GM21360 (cell line): ENCODE measurements around the gene TNFSF10.
"Not testable (repeated sequence)": the region's sequence is repeated elsewhere in the genome, so short reads cannot be mapped to it uniquely, and the experiment has no call there.

ENCODE experiments used
- ATAC-seq: cut with Tn5 transposase; IDR thresholded peaks from one replicate; pipeline ENCODE4 v1.9.1; 2021; ENCODE audit warnings: mild to moderate bottlenecking, moderate library complexity; ENCODE audit not compliant: unreplicated experiment

Gene TNFSF10

DNA sequence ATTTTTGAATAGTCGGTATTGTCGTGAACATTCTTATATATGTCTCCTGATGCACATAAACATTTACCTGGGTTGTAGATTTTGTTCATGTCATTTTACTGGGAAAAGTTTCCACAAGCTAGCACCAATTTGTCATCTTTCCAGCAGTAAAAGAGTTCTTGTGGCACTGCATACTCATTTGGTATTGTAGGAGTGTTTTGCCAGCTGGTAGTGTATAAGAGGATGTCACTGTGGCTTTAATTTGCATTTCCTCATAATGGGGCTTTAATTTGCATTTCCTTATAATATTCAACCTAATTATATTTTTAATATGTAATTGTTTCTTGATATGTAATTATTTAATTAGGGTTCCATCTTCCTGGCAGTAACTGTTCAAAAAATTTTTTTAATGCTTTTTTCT is 21.2 kb upstream of the TNFSF10 start:
- ATAC-seq, result no peak

DNA sequence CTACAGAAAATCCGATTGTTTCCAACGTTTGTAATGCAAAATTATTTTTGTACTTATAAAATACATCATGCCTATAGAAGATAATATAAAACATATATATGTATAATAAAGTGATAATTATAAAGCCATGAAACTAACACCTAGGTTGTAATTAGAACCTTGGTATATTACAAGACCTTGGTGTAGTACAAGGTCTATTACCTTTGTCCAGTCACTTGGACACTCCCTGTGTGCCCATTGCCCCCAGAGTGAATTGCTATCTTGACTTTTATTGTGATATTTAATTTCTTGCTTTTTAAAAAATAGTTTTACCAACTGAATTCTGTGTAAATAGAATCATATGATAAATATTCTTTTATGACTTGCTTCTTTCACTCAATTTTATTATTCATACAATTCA is 20.7 kb upstream of the TNFSF10 start:
- no peak for ATAC-seq

GRCh38 chr3:172543419-172543818 is 20.2 kb upstream of the TNFSF10 start:
- ATAC-seq, result no peak

- ATAC-seq, result no peak
These were observed 19.8 kb upstream of the TNFSF10 start for GRCh38 chr3:172542999-172543398.

GRCh38 chr3:172541945-172542488 is 18.8 kb upstream of the TNFSF10 start:
- no peak for ATAC-seq

GRCh38 chr3:172540049-172540448 is 16.8 kb upstream of the TNFSF10 start:
- ATAC-seq, result no peak

DNA sequence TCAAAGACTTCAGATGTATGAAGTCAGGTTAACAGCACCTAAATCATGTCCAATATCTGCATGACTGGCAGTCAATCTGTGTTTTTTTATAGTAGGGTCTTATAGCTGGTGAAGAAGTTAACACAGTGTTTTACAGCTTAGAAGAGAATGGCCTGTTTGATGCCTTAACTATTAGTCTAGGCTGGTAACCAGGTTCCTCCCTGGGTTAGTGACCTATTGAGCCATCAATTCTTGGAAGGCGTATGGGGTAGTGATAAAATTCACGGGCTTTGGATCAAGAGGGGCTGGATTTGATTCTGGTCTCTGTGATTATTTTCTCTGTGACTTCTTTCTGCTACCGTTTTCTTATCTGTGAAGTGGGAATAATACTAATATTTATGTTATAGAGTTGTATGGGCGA is 16.0 kb upstream of the TNFSF10 start:
- ATAC-seq, result no peak

DNA sequence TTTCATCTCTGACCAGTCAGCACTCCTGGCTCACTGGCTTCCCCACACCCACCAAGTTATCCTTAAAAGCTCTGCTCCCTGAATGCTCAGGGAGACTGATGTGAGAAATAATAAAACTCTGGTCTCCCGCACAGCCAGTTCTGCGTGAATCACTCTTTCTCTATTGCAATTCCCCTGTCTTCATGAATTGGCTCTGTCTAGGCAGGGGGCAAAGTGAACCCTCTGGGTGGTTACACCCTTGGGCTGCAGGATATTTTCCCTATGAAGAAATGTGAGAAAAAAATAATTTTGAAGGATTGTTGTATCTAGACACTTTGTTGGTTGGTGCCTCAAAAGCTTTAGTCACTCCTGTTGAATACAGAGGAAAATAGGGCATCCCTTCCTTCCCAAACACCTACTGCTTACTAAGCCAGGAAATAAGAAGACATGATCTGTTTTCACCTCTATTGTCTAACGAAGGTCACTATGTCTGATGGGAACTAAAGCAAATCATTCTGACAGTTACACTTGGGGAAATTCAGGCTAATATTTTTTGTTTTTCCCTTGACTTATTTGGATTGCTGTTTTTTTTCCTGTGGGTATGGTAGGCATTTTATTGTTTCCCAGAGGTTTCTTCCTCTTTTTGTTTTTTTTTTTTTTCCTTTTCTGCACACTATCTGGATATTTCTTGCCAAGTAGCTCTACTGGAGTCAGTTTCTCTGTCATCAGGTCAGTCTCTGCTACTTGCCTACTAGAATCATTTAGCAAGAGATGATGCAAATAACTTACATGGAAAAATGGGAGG is 15.3 kb upstream of the TNFSF10 start:
- ATAC-seq, result no peak

DNA sequence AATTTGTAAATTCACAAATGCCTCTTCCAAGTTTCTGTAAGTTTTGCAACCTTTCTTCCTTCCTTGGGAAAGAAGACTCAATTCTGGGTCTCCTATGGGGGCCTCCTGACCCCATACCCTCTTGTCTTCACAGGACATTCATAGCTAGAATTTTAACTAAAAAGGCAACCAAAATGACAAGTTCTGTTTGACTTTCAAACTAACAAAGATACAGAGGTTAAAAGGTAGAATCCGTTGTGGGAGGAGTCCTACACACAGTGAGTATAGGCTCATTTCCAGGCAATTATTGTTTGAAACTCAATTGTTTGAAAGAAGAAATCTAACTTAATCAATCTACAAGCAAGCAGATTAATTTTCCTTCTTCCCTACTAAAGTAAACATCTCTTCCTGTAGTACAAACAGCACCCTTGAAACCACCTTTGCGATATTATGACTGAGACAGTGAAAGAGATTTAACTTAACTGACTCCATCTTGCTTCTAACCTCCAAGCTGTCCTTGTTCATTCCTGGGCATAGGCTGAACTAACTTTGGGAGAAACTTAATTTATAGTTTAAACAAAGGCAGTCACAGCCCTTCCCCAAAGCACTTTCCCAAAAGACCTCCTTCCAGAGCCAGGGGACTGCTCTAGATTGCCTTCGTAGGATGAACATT is 14.4 kb upstream of the TNFSF10 start:
- ATAC-seq, result no peak

- ATAC-seq, result no peak
These were observed 13.8 kb upstream of the TNFSF10 start for GRCh38 chr3:172536993-172537419.

- no peak for ATAC-seq
These were observed 13.3 kb upstream of the TNFSF10 start for GRCh38 chr3:172536505-172536904.

GRCh38 chr3:172530566-172530965 is 7.3 kb upstream of the TNFSF10 start:
- no peak for ATAC-seq

DNA sequence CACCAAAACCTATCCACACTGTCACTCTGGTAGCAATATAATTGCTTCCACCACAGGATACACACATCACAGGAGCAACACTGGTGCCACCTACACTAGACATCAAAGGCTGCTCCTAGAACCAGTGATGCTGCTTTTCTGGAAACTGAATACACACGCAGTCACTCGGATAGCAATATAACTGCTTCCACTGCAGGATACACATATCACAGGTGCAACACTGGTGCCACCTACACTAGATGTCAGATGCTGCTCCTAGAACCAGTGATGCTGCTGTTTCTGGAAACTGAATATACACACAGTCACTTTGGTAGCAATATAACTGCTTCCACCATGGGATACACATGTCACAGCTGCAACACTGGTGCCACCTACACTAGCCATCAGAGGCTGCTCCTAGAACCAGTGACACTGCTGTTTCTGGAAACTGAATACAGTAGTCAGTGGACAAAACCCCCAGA is 6.9 kb upstream of the TNFSF10 start:
- no peak for ATAC-seq

DNA sequence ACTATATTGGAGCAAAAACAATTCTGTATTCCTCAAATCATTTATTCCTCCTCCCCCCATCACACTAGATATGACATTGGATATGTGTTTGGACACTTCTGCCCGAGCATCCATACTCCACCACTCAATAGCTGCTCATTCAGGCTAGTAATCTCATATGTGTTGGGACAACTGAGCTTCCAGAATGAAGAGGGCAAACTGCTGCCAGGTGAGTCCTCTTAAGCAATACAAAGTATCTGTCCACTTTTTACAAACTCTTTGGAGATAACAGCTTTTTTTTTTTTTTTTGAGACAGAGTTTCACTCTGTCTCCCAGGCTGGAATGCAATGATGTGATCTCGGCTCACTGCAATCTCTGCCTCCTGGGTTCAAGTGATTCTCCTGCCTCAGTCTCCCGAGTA is 5.4 kb upstream of the TNFSF10 start:
- no peak for ATAC-seq

DNA sequence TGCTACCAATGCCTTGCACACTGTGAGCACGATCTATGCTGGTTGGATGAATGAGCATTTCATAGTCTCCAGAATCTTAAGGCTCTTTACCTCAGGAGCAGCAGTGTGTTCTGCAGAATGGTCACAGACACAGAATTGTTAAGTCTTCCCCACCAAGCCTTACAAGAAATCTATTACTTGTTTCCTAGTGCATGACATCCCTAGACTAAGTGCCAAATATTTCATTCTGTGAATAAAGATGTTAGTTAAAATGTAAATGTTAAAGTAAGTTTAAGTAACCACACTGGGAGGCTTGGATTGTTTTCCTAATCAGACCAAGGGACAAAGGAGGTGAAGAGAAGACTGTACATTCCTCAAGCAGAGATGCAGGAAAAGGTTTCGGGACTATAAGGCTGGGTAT is 4.1 kb upstream of the TNFSF10 start:
- no peak for ATAC-seq

DNA sequence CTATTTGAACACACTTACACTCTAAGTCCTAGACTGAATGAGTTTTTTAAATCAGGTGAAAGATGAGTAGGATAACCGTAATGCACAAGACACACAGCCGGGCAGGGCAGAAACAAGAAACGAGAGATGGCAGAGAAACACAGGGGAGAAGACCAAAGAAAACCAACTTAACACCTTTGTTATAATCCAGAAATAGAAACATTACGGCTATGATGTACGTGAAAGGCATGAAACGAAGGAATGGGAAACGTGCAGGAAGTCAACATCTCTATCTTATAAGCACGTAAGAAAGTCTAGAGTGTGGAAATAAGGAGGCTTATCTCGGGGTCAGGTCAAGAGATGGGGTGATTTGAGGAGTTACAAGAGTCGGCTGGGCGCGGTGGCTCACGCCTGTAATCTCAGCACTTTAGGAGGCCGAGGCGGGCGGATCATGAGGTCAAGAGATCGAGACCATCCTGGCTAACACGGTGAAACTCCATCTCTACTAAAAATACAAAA is 1.9 kb upstream of the TNFSF10 start:
- ATAC-seq, result no peak

DNA sequence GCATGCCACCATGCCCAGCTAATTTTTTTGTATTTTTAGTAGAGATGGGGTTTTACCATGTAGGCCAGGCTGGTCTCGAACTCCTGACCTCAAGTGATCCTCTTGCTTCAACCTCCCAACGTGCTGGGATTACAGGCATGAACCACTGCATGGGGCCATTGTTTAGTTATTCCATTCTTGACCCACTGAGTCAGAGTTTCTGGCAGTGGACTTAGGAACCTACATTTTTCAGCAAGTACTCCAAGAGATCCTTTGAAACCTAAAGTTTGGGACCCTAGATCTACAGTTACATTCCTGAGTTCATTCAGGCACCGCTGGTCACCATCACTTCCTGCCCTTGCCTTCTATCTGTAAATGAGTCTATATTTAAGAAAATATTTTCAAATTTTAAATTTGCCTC is 1.4 kb upstream of the TNFSF10 start:
- no peak for ATAC-seq

DNA sequence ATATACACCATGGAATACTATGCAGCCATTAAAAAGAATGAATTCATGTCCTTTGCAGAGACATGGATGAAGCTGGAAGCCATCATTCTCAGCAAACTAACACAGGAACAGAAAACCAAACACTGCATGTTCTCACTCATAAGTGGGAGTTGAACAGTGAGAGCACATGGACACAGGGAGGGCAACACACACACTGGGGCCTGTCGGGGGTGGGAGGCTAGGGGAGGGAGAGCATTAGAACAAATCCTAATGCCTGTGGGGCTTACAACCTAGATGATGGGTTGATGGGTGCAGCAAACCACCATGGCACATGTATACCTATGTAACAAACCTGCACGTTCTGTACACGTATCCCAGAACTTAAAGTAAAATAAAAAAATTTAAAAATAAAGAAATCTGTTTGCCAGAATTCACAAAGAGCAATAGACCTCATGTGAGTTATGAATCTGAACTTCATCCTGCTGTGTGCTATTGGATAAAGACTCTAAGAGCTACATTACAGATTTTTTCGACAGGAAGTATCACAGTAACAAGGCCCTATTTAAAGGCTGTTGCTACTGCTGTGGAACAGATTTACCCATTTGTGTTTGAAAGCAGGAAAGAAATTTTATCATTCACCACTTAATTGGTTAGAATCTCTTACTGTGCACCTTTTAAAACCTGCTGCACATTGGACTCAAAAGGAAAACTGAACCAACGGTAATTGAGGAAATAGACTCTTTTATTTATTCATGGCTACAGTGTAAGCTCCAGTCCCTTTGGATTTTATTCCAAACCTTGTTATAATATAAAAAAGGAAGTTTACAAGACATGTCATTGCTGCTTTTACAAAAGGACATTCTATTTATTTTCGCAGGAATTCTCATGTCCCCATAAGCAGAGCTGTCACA is 1.1 kb downstream of the TNFSF10 start:
- not testable (repeated sequence) for ATAC-seq

- ATAC-seq, result peak; percentile 49
These were observed 2.9 kb downstream of the TNFSF10 start for GRCh38 chr3:172520301-172520831.

DNA sequence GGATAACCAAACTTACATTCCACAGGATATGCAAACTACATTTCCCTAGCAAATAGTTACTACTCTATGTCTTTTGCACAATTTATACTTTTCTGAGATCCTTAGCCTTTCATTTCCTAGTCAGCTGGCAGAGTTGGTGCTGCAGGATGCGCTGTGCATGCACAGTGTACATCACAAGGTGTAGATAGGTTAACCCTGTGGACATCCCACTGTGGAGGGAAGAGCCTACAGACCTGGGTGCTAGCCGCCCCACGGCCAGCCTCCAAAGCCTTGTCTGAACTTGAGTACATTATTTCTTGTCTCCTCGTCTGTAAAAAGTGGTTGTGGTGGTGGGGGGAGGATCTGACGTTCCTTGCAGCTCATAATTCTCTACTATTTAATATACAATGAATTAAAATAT is 3.5 kb downstream of the TNFSF10 start:
- no peak for ATAC-seq
